Stimulated activated CD8-positive, alpha-beta memory T cell treated with anti-CD3 and anti-CD28 coated beads, Interleukin-7, amount 100 ng/mL, for 4 hours (primary cell): ENCODE data around the gene SETX.
A peak's percentile ranks its signal among the peaks of the same experiment; 100 is the strongest.

ENCODE experiments used
- DNase-seq, 2 donors: peaks; one replicate each; pipeline ENCODE4 v3.0.0-alpha.2; 2020; ENCODE audit warnings: low read depth in 2 of 2

Gene SETX

GRCh38 chr9:132283863-132284262, 70.9 kb downstream of the SETX start:
- DNase-seq: no peak

GRCh38 chr9:132283165-132283564, 71.6 kb downstream of the SETX start:
- no peak for DNase-seq

GRCh38 chr9:132274861-132275260, 79.9 kb downstream of the SETX start:
- no peak for DNase-seq

GRCh38 chr9:132269704-132270516, 84.9 kb downstream of the SETX start:
- DNase-seq: peak in 1 of 2 donors; percentile 56

- DNase-seq: peak; percentile 46 to 52
Measured at GRCh38 chr9:132268725-132269352, 85.9 kb downstream of the SETX start.

GRCh38 chr9:132267660-132268059, 87.1 kb downstream of the SETX start:
- no peak for DNase-seq

- DNase-seq: no peak
Measured at GRCh38 chr9:132266017-132266416, 88.8 kb downstream of the SETX start.

GRCh38 chr9:132260846-132261245, 93.9 kb downstream of the SETX start:
- no peak for DNase-seq

- DNase-seq: no peak
Measured at GRCh38 chr9:132250324-132251262, 104.2 kb downstream of the SETX start.

GRCh38 chr9:132249690-132250089, 105.1 kb downstream of the SETX start:
- DNase-seq: no peak

- no peak for DNase-seq
Measured at GRCh38 chr9:132249123-132249522, 105.7 kb downstream of the SETX start.

- no peak for DNase-seq
Measured at GRCh38 chr9:132247942-132248341, 106.8 kb downstream of the SETX start.

GRCh38 chr9:132245465-132245864, 109.3 kb downstream of the SETX start:
- no peak for DNase-seq

GRCh38 chr9:132244582-132245455, 110.0 kb downstream of the SETX start:
- DNase-seq: no peak

- DNase-seq: no peak
Measured at GRCh38 chr9:132243156-132244074, 111.4 kb downstream of the SETX start.

GRCh38 chr9:132242621-132243155, 112.1 kb downstream of the SETX start:
- no peak for DNase-seq

GRCh38 chr9:132241840-132242620, 112.8 kb downstream of the SETX start:
- peak; percentile 17 to 55 for DNase-seq

GRCh38 chr9:132241483-132241839, 113.3 kb downstream of the SETX start:
- no peak for DNase-seq

GRCh38 chr9:132240841-132241482, 113.8 kb downstream of the SETX start:
- DNase-seq: peak; percentile 99
